Measurements from ENCODE around the gene B4GALT7.
A peak's percentile ranks its signal among the peaks of the same experiment; 100 is the strongest.
"Not testable (repeated sequence)": the region's sequence is repeated elsewhere in the genome, so short reads cannot be mapped to it uniquely, and the experiment has no call there.

B4GALT7 gene

DNA sequence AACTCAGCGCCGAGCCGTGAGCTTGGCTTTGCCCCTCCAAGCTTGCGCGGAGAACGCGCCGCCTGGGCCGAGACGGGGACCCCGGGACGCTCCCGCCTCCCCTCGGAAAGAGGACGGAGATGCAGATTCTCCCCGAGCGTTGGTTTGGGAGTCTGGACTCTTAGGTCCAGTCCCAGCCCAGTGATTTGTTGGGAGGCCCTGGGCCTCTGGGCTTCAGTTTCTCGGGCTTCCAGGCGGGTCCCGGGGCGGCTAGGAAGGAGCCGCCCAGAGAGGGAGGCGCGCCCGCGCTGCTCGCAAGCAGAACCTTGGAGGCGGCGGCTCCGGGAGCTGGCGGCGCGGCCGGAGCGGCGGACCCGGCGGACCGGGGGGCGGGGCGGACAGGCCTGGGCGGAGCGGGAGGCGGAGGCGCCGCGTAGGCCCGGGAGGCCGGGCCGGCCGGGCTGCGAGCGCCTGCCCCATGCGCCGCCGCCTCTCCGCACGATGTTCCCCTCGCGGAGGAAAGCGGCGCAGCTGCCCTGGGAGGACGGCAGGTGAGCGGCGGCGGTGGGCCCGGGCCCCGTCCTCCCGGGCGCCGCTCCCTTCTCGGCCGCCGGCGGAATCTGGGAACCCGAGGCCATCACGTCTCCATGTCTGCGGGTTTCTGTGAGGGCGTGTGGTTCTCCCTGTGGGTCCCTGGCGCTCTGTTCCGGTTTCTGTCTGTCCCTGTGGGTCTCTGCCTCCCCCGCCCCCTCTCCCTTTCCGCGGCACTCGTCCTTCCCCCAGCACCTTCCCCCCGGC lies at the start of gene B4GALT7:
Gene B4GALT7 (plus strand): TSS at position 402 of the 777 bp plus-strand sequence. CDS start 79 bp downstream, at position 481.
- peak; percentile 81 for DNase-seq

- no peak for DNase-seq
These were observed 47.0 kb upstream of the B4GALT7 start for GRCh38 chr5:177552839-177553455.

GRCh38 chr5:177553671-177554429 lies 46.1 kb upstream of the B4GALT7 start:
- DNase-seq = no peak

DNA sequence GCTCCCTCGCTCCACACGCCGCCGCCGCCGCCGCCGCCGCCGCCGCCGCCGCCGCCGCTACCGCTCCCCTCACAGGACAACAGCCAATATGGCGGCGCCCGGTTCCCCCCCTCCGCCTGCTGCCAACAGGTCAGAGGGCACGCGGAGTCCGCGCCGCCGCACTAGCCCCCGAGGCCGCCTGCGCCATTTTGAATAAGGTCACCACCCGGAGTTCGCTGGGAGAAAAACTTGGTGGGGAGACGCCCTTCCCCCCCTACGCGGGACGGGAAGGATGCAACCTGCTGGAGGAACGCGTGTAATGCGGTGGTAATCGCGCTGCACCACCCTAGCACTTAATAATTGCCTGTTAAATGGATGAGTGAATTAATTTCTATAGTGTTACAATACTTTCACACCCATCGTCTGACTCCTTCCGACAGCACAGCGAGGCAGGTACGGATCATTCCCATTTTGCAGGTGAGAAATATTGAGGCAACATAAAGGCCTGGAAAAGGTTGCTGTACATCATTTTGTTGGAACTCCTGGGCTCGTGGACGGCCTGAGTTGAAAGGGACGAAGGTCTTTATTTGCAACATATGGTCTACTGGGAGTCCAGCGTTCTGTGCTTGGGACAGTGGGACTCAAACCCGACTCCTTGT lies 45.3 kb upstream of the B4GALT7 start, which contains the start of gene FAM193B:
Gene FAM193B (minus strand): TSS at position 90 of the 638 bp plus-strand sequence. CDS start 105 bp downstream, outside the sequence.
- peak; percentile 85 for DNase-seq

- DNase-seq = no peak
These were observed 44.7 kb upstream of the B4GALT7 start for GRCh38 chr5:177555228-177555627.

- DNase-seq = no peak
These were observed 44.3 kb upstream of the B4GALT7 start for GRCh38 chr5:177555665-177556064.

DNA sequence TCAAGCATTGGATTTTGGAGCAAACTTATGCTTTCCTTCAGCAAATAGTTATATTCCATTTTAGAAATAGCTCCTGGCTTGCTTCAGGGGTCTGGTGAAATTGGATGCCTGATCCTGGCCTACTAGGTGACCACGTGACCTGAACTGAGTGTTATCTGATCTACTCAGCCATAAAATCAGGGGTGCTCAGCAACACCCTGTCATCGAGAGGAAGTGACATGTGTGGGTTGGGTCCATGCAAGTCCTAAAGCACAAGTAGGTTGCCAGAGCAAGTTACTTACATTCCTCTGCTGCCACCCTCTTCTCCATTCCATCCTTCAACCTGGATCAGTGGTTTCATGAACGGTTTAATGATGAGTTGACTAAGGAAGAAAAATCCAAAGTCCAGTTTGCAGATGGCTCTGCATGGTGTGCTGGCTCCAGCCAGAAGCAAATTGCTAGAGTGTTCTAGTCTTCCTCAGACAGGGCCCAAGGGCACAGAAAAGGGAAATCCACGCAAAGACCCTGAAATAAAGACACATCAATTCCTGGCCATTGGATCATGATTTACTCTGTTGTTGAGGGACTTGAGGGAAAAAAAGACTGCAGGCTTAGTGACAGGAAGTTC lies 42.8 kb upstream of the B4GALT7 start:
- DNase-seq = peak; percentile 5

- DNase-seq = no peak
These were observed 42.1 kb upstream of the B4GALT7 start for GRCh38 chr5:177557796-177558195.

- DNase-seq = not testable (repeated sequence)
These were observed 40.4 kb upstream of the B4GALT7 start for GRCh38 chr5:177559446-177559941.

DNA sequence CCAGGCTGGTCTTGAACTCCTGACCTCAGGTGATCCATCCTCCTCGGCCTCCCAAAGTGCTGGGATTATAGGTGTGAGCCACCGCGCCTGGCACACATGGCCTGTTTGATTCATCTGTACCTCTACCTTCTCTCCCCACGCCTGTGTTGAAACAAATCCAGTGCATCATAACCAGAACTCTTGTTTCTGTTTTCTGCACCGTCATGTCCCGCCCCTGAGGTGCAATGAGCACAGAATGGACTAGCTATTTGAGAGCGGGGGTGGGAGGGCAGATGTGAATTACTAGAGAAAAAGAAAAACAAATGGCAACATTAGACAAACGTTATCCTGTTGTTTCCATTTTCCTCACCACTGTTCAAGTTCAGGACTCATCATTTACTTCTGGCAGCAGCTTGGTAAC lies 34.9 kb upstream of the B4GALT7 start:
- no peak for DNase-seq

DNA sequence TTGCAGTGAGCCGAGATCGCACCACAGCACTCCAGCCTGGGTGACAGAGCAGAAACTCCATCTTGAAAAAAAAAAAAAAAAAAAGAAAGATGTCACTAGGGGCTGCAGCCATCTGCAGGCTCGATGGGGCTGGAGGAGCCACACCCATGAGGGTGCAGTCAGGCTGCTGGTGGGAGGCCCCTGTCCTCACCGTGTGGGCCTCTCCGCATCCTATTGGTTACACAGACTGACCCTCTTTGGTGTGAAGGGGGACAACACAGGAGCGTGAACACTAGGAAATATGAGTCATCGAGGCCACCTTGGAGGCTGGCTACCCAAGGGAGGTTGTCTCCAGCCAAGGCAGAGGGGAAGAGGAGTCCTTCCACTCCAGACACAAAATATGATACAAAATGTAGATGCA lies 31.6 kb upstream of the B4GALT7 start:
- DNase-seq = no peak

DNA sequence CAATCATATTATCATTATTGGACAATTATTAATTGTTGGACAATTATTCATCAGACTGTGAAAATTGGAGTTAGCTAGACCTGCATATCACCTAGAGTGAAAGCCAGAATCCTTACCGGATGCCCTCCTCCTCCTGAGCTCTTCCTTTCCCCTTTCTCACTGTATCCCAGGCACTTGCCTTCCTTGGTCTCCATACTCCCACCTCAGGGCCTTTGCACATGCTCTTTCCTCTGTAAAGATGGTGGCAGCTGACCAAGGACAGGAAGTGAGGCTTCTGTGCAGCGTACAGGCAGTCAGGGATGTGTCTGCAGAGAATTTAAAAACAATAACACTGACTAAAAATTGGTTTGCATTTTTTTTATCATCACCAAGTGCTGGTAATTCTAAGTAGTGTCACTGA lies 30.0 kb upstream of the B4GALT7 start:
- no peak for DNase-seq

- DNase-seq = no peak
These were observed 24.4 kb upstream of the B4GALT7 start for GRCh38 chr5:177575488-177575887.

DNA sequence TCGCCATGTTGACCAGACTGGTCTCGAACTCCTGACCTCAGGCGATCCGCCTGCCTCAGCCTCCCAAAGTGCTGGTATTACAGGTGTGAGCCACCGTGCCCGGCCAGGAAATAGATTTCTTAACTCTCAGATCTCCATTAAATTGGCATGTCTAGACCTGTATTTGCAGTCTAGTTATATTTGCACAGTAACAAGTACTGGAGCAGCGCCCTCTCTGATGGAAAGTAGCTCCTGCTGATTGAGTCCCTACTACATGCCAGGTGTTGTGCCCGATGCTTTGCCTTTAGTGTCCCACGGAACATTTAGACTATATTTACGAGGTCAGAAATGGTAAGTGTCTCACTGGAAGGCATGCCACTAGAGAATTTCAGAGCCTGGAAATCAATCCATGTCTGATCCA lies 23.8 kb upstream of the B4GALT7 start:
- no peak for DNase-seq

- DNase-seq = no peak
These were observed 21.6 kb upstream of the B4GALT7 start for GRCh38 chr5:177578316-177578715.

DNA sequence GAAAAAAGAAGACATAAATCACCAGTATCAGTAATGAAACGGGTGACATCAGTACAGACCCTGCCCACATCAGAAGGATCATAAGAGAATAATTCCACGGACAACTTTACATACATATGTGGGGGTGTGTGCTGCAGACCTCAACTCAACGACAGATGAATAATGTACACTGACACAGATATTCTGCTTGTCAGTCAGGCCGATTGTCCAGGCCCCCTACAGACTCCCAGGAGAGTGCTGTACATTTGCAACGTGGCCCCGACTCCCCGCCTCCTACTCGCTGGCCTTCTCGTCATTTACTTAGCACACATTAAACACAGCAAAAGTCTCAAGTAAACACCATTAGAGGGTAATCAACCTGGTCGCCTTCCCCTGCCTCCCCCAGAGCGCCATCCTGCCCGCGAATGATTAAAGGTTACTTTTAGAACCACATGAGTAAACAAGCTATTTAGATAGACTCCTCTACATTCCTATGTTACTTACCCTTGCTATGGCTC lies 11.5 kb upstream of the B4GALT7 start:
- no peak for DNase-seq

DNA sequence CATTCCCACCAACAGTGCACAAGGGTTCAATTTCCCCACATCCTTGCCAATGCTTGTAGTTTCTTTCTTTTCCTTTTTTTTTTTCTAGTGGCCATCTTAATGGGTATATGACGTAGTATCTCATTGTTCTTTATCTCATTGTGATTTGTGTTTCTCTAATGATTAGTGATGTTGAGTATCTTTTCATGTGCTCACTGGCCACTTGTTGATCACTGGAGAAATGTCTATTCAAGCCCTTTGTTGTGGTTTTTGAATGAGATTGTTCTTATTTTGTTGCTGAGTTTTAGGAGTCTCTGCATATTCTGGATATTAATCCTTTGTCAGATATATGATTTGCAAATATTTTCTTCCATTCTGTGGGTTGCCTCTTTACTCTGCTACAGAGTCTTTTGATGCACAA lies 9.5 kb upstream of the B4GALT7 start:
- no peak for DNase-seq

GRCh38 chr5:177591690-177592009 lies 8.3 kb upstream of the B4GALT7 start:
- no peak for DNase-seq

DNA sequence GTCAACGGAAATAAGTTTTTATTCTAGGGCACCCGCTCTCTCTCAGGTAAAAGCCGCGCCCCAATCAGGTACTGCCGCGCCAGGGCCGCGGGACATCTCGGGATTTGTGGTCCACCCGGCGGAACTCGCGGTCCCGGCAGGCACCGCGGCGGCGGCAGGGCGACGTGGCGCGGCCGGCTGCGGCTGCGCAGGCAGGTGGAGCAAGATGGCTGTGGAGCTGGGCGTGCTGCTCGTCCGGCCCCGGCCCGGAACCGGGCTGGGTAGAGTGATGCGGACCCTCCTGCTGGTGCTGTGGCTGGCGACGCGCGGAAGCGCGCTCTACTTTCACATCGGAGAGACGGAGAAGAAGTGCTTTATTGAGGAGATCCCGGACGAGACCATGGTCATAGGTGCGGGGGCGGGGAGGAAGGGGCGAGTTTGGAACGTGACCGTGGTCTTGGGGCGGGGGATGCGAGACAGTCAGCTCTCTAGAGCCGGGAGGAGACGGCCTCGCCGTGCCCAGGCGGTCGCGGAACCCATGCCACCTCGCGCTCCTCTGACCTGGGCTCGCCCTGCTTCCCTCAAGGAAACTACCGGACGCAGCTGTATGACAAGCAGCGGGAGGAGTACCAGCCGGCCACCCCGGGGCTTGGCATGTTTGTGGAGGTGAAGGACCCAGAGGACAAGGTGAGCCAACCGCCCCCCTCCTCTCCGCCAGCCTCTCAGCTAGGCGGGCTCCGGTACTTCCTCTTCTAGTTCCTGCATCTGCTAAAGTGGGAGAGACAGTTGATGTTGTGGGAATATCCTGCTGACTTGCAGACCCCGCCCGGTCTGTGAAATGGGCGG lies 7.7 kb upstream of the B4GALT7 start, which contains the start of gene TMED9:
Gene TMED9 (plus strand): TSS at position 194 of the 825 bp plus-strand sequence. CDS start 12 bp downstream, at position 206.
- DNase-seq = peak; percentile 54

- no peak for DNase-seq
These were observed 7.0 kb upstream of the B4GALT7 start for GRCh38 chr5:177592905-177593304.

DNA sequence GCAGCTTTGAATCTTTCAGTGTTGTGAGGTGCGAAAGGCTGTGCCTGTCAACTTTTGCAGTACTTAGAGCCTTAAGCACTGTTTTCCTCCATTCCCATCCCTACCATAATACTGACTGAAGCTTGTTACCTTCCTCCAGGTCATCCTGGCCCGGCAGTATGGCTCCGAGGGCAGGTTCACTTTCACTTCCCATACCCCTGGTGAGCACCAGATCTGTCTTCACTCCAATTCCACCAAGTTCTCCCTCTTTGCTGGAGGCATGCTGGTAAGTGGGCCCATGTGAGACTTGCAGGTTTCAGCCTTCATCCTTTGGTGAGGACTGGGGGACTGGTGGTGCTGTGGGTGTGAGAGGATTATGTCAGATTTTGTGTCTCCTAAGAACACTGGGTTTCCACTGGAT lies 6.4 kb upstream of the B4GALT7 start:
- no peak for DNase-seq
